ENCODE data around the gene FEZ2. TPM values are rescaled to one million over a fixed set of nuclear protein-coding genes. Genes with fewer than 3 reads are reported as not detected.

The FEZ2 gene
- total RNA-seq, 1 experiment from 2014 or later: 22.2 TPM

- H3K36me3 Mint-ChIP-seq: peaks cover 16% of the 10 kb centered on the region
- no peaks in the 10 kb centered on the region for H3K27me3 Mint-ChIP-seq (ENCODE audit: low read depth)
- TF ChIP-seq E2F4 (CRISPR knock-in tag; IDR thresholded peaks at IDR 0.05; ENCODE audit: borderline replicate concordance, low read depth): no peak
- TF ChIP-seq, protein P1, sequence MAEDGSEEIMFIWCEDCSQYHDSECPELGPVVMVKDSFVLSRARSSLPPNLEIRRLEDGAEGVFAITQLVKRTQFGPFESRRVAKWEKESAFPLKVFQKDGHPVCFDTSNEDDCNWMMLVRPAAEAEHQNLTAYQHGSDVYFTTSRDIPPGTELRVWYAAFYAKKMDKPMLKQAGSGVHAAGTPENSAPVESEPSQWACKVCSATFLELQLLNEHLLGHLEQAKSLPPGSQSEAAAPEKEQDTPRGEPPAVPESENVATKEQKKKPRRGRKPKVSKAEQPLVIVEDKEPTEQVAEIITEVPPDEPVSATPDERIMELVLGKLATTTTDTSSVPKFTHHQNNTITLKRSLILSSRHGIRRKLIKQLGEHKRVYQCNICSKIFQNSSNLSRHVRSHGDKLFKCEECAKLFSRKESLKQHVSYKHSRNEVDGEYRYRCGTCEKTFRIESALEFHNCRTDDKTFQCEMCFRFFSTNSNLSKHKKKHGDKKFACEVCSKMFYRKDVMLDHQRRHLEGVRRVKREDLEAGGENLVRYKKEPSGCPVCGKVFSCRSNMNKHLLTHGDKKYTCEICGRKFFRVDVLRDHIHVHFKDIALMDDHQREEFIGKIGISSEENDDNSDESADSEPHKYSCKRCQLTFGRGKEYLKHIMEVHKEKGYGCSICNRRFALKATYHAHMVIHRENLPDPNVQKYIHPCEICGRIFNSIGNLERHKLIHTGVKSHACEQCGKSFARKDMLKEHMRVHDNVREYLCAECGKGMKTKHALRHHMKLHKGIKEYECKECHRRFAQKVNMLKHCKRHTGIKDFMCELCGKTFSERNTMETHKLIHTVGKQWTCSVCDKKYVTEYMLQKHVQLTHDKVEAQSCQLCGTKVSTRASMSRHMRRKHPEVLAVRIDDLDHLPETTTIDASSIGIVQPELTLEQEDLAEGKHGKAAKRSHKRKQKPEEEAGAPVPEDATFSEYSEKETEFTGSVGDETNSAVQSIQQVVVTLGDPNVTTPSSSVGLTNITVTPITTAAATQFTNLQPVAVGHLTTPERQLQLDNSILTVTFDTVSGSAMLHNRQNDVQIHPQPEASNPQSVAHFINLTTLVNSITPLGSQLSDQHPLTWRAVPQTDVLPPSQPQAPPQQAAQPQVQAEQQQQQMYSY (CRISPR knock-in tag; IDR thresholded peaks at IDR 0.05): no peak
- ChIA-PET CTCF (interaction anchor here (1.3 to 1.8 kb wide), 6 partner anchors 12 to 202 kb away, joined by 4 to 7 read pairs (median 4); no protein-coding TSS in a partner anchor), POLR2A (no interaction called here)
- H3K4me1 Mint-ChIP-seq: peaks cover 42% of the 10 kb centered on the region
- ATAC-seq (0 out of 2 replicates have a peak, but pooled peaks have one; percentile 17), DNase-seq (ENCODE audit: low spot score) (no peak)
- H3K4me3 Mint-ChIP-seq: no peak overlapping the region
- peak overlapping the region; percentile 15; the same call in 1 of the 2 replicates for H3K27ac Mint-ChIP-seq
- H3K9me3 Mint-ChIP-seq: no peaks in the 10 kb centered on the region
Observed at GRCh38 chr2:36568516-36569246, 29.3 kb downstream of the FEZ2 start.

GRCh38 chr2:36567711-36568408, 30.1 kb downstream of the FEZ2 start:
- H3K27me3 Mint-ChIP-seq (ENCODE audit: low read depth): no peaks in the 10 kb centered on the region
- DNase-seq (ENCODE audit: low spot score) (no peak), ATAC-seq (no peak)
- H3K9me3 Mint-ChIP-seq: no peaks in the 10 kb centered on the region
- no peak overlapping the region for H3K27ac Mint-ChIP-seq
- H3K36me3 Mint-ChIP-seq: peaks cover 16% of the 10 kb centered on the region
- CTCF ChIA-PET: interaction anchor here (1.6 kb wide), 1 partner anchor 100 kb away, joined by 4 read pairs; no protein-coding TSS in a partner anchor
- POLR2A ChIA-PET: no interaction called here
- H3K4me3 Mint-ChIP-seq: no peak overlapping the region
- TF ChIP-seq PREB (CRISPR knock-in tag; IDR thresholded peaks at IDR 0.05; ENCODE audit: borderline replicate concordance) (no peak), GTF2I (CRISPR knock-in tag; conservative IDR thresholded peaks at IDR 0.05) (no peak), KAT7 (CRISPR knock-in tag; IDR thresholded peaks at IDR 0.05; ENCODE audit: borderline replicate concordance) (no peak), FOXP1 (CRISPR knock-in tag; IDR thresholded peaks at IDR 0.05; ENCODE audit: borderline replicate concordance) (no peak), NR1H2 (CRISPR knock-in tag; IDR thresholded peaks at IDR 0.05) (no peak)
- TF ChIP-seq, protein P2, sequence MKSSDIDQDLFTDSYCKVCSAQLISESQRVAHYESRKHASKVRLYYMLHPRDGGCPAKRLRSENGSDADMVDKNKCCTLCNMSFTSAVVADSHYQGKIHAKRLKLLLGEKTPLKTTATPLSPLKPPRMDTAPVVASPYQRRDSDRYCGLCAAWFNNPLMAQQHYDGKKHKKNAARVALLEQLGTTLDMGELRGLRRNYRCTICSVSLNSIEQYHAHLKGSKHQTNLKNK (CRISPR knock-in tag; IDR thresholded peaks at IDR 0.05): no peak
- peaks cover 44% of the 10 kb centered on the region for H3K4me1 Mint-ChIP-seq

DNA sequence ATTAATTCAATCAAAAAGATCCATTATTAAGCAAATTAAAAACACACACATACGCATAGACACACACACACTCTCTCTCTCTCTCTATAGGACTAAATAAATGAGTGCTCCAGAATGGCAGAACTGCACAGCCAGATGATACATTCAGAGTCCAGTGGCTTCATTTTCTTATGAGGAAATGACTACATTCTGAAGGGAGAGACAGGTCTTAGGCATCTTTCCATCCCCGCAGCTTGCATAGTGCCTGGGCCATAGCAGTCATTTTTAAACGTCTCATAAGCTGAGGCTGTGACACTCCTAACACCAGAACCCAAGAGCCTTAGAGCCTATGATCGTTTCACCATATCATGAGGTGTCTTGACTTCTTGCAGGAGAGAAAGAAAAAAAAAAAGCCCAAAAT, 31.1 kb downstream of the FEZ2 start:
- CTCF ChIA-PET: interaction anchor here (1.0 kb wide), 1 partner anchor 11 kb away, joined by 3 read pairs; no protein-coding TSS in a partner anchor
- Mint-ChIP-seq H3K4me3 (no peak overlapping the region), H3K36me3 (peaks cover 16% of the 10 kb centered on the region), H3K9me3 (no peaks in the 10 kb centered on the region), H3K27ac (peak overlapping the region; percentile 38), H3K4me1 (peaks cover 46% of the 10 kb centered on the region), H3K27me3 (ENCODE audit: low read depth) (no peaks in the 10 kb centered on the region)
- POLR2A ChIA-PET: interaction anchor here (0.7 kb wide), 1 partner anchor 13 kb away, joined by 3 read pairs; no protein-coding TSS in a partner anchor
- DNase-seq (ENCODE audit: low spot score): no peak
- no peak for ATAC-seq
- no peak for TF ChIP-seq FOXP1 (CRISPR knock-in tag; IDR thresholded peaks at IDR 0.05; ENCODE audit: borderline replicate concordance)
- TF ChIP-seq KAT7 (CRISPR knock-in tag; IDR thresholded peaks at IDR 0.05; ENCODE audit: borderline replicate concordance): no peak
- TF ChIP-seq ZNF232 (CRISPR knock-in tag; IDR thresholded peaks at IDR 0.05): no peak
- TF ChIP-seq, protein P2 (CRISPR knock-in tag; IDR thresholded peaks at IDR 0.05): no peak
- TF ChIP-seq GRHL2 (CRISPR knock-in tag; IDR thresholded peaks at IDR 0.05; ENCODE audit: insufficient replicate concordance, severe bottlenecking): no peak
- TF ChIP-seq AFF4 (CRISPR knock-in tag; IDR thresholded peaks at IDR 0.05; ENCODE audit: borderline replicate concordance): no peak
- TF ChIP-seq NFATC4 (CRISPR knock-in tag; IDR thresholded peaks at IDR 0.05): no peak
- TF ChIP-seq TEAD1 (CRISPR knock-in tag; IDR thresholded peaks at IDR 0.05): no peak
- TF ChIP-seq ZNF219 (CRISPR knock-in tag; IDR thresholded peaks at IDR 0.05; ENCODE audit: borderline replicate concordance): no peak

All from WTC11 (cell line).